Activated CD4-positive, alpha-beta T cell treated with anti-CD3 and anti-CD28 coated beads, Interleukin-2, amount 50 U/mL, for 48 hours (primary cell): Measurements from ENCODE around the gene CERKL.

Experiments used
- DNase-seq, 2 experiments: peaks; one replicate each; pipeline ENCODE4 v3.0.0-alpha.2; 2020

CERKL gene

GRCh38 chr2:181626671-181627070 lies 30.2 kb downstream of the CERKL start:
- no peak for DNase-seq

- no peak for DNase-seq
These were observed 33.7 kb downstream of the CERKL start for GRCh38 chr2:181623159-181623558.

- no peak for DNase-seq
These were observed 35.0 kb downstream of the CERKL start for GRCh38 chr2:181621779-181622490.

GRCh38 chr2:181619516-181619915 lies 37.4 kb downstream of the CERKL start:
- no peak for DNase-seq

- DNase-seq: no peak
These were observed 40.2 kb downstream of the CERKL start for GRCh38 chr2:181616715-181617114.

GRCh38 chr2:181614874-181615638 lies 41.8 kb downstream of the CERKL start:
- no peak for DNase-seq

GRCh38 chr2:181613241-181613640 lies 43.7 kb downstream of the CERKL start:
- no peak for DNase-seq

- DNase-seq: no peak
These were observed 49.0 kb downstream of the CERKL start for GRCh38 chr2:181607629-181608590.

GRCh38 chr2:181605889-181606837 lies 50.7 kb downstream of the CERKL start:
- no peak for DNase-seq

GRCh38 chr2:181602017-181602416 lies 54.9 kb downstream of the CERKL start:
- no peak for DNase-seq

GRCh38 chr2:181596556-181596955 lies 60.3 kb downstream of the CERKL start:
- DNase-seq: no peak

GRCh38 chr2:181594322-181594721 lies 62.6 kb downstream of the CERKL start:
- no peak for DNase-seq

- no peak for DNase-seq
These were observed 67.1 kb downstream of the CERKL start for GRCh38 chr2:181589779-181590178.

- DNase-seq: no peak
These were observed 68.4 kb downstream of the CERKL start for GRCh38 chr2:181588546-181588945.

- no peak for DNase-seq
These were observed 70.3 kb downstream of the CERKL start for GRCh38 chr2:181586569-181587081.

- no peak for DNase-seq
These were observed 71.2 kb downstream of the CERKL start for GRCh38 chr2:181585732-181586131.

GRCh38 chr2:181581534-181581933 lies 75.4 kb downstream of the CERKL start:
- no peak for DNase-seq

GRCh38 chr2:181578829-181579228 lies 78.1 kb downstream of the CERKL start:
- no peak for DNase-seq

- DNase-seq: no peak
These were observed 80.5 kb downstream of the CERKL start for GRCh38 chr2:181576431-181576830.

GRCh38 chr2:181575650-181576025 lies 81.3 kb downstream of the CERKL start:
- no peak for DNase-seq

GRCh38 chr2:181575024-181575649 lies 81.8 kb downstream of the CERKL start:
- no peak for DNase-seq
